ENCODE results near the gene PASD1.
"Not testable (repeated sequence)": the region's sequence is repeated elsewhere in the genome, so short reads cannot be mapped to it uniquely, and the experiment has no call there.

PASD1 gene, protein sequence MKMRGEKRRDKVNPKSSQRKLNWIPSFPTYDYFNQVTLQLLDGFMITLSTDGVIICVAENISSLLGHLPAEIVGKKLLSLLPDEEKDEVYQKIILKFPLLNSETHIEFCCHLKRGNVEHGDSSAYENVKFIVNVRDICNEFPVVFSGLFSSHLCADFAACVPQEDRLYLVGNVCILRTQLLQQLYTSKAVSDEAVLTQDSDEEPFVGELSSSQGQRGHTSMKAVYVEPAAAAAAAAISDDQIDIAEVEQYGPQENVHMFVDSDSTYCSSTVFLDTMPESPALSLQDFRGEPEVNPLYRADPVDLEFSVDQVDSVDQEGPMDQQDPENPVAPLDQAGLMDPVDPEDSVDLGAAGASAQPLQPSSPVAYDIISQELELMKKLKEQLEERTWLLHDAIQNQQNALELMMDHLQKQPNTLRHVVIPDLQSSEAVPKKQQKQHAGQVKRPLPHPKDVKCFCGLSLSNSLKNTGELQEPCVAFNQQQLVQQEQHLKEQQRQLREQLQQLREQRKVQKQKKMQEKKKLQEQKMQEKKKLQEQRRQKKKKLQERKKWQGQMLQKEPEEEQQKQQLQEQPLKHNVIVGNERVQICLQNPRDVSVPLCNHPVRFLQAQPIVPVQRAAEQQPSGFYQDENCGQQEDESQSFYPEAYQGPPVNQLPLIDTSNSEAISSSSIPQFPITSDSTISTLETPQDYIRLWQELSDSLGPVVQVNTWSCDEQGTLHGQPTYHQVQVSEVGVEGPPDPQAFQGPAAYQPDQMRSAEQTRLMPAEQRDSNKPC

DNA sequence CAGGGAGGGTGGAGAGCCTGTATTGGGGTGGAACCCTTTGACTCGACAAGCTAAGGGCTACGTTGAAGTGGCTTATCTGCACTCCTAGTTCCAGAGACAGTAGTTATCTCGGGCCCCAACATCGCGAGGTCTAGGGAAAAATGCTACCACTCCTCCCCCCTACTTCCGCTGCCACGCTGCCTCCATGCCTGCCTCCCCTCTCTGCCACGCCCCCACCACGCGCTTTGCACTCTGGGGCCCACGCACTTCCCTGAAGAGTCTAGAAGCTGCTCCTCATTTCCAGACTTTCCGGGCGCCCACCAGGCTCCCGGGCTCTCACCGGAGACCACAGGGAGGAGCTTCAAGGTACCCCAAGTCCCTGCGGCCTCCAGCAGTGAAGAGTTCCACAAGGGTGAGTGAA is at the start of gene PASD1:
Gene PASD1, plus strand, starts transcription at position 227 of the 400 bp plus-strand sequence. CDS start 37,879 bp downstream, outside the sequence.
- DNase-seq, result no peak

GRCh38 chrX:151515237-151515636 is 48.2 kb upstream of the PASD1 start:
- no peak for DNase-seq

GRCh38 chrX:151516538-151517187 is 46.8 kb upstream of the PASD1 start:
- no peak for DNase-seq

DNA sequence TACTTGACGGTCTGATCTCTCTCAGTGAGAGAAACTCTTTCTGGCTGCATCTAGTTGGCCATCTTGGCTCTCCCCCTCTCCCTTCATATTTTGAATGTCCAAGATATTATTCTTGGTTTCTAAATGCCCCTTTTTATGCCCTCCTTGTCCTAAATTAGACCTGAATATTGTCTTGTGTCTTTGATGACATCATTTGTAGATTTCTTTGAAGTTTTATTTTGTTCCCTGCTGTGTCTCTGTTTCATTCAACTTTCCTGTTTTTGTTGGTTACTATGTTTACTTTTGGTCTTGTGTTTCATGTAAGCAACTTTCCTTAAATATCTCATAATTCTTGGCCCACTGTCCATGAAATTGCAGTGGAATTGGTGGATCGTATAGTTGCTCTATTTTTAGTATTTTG is 46.1 kb upstream of the PASD1 start:
- DNase-seq, result no peak

GRCh38 chrX:151523351-151523750 is 40.1 kb upstream of the PASD1 start:
- DNase-seq, result no peak

DNA sequence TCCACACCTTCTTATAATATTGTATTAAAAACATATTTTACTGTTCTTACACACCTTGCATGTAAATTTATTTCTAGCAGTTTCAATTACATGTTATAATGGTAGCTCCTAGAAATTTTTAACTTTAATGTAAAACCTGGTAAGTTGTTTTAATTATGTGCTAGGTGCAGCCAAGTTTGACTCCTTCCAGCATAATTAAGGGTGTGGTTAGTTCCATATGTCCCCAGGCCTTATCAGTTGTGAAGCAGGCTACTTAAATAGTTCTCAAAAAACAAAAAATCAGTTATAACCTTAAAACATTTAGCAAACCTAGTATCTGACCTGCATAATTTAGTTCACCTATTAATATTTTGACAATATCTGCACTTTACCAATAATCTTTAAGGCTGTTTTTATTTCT is 26.9 kb upstream of the PASD1 start:
- DNase-seq, result no peak

- no peak for DNase-seq
Observed at GRCh38 chrX:151537572-151537971, 25.9 kb upstream of the PASD1 start.

DNA sequence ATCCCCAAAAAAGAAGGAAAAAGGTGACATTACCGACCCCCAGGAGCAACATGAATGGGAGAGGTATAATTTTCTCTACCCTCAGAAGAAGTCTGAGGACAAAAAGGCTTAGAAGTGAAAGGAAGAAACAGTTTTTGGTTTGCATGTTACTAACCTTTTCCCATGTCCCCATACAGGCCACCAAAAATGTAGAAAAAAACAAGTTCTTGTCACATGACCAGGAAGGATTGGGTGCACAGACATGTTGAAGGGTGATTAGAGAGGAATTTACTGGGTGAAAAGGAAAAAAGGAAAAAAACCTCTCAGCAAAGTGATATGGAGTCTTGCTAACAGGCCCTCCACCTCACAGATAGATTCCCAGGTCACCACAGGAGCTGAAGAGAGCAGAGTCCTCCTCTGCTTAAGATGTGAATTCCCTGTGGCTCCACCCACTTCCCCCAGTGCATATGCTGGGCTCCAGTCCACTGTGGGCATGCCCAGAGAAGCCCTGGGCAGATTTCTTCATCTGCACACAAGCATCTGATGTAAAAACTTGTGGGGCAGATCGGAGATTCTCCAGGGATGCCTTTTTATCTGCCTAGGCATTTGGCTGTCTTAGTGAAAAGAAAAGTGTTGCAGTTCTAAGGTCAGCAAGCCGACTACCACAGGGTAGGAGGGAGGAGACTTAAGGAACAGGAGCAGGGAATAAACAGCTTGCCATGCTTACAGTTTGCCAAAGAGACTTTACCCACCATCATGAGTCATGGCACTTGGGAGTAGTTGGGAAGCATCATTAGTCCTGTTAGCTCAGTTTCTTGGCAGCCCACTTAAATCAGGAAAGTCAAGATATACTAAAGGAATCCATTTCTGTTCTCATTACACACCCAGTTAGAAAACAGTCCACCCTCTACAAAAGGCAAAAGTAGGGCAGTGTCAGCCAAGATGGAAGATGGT is 25.0 kb upstream of the PASD1 start:
- DNase-seq, result no peak

GRCh38 chrX:151543706-151544105 is 19.8 kb upstream of the PASD1 start:
- DNase-seq, result no peak

DNA sequence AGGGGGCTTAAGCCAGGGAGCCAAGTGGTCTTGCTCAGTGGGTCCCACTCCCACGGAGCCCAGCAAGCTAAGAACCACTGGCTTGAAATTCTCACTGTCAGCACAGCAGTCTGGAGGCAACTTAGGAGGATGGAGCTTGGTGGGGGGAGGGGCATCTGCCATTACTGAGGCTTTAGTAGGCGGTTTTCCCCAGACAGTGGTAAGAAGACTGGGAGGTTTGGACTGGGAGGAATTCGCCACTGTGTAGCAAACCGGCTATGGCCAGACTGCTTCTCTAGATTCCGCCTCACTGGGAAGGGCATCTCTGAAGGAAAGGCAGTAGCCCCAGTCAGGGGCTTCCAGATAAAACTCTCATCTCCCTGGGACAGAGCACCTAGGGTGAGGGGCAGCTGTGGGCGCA is 17.2 kb upstream of the PASD1 start:
- DNase-seq, result not testable (repeated sequence)

DNA sequence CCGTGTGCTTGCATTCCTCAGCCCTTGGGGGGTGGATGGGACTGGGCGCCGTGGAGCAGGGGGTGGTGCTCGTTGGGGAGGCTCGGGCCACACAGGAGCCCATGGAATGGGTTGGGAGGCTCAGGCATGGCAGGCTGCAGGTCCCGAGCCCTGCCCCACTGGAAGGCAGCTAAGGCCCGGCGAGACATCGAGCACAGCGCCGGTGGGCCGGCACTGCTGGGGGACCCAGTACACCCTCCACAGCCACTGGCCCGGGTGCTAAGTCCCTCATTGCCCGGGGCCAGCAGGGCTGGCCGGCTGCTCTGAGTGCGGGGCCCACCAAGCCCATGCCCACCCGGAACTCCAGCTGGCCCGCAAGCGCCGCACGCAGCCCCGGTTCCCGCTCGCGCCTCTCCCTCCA is 12.3 kb upstream of the PASD1 start:
- DNase-seq, result not testable (repeated sequence)

DNA sequence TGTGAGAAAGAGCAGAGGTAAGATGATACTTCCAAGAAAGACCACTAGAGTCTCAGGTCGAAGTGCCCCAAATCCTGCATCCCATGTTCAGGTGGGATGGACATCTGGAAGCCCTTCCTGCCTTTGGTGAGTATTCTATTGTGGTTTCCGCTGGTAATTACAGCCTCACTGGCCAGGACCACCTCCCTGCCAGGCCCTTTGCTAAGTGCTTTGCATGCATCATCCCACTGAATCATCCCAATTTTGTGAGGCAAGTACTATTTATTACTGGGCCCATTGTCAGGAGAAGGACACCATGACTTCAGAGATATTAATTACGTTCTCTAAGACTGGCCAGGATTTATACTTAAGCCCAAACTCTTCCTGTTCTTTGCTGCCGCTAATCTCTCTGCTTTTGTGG is 10.7 kb upstream of the PASD1 start:
- DNase-seq, result no peak

DNA sequence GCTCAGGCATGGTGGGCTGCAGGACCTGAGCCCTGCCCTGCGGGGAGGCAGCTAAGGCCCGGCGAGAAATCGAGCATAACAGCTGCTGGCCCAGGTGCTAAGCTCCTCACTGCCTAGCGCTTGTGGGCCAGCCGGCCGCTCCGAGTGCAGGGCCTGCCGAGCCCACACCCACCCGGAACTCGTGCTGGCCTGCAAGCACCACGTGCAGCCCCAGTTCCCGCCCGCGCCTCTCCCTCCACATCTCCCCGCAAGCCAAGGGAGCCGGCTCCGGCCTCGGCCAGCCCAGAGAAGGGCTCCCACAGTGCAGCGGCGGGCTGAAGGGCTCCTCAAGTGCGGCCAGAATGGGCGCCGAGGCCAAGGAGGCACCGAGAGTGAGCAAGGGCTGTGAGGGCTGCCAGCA is 8.2 kb upstream of the PASD1 start:
- DNase-seq, result not testable (repeated sequence)

GRCh38 chrX:151562485-151562884 is 990 bp upstream of the PASD1 start:
- not testable (repeated sequence) for DNase-seq

- DNase-seq, result not testable (repeated sequence)
Observed at GRCh38 chrX:151563003-151563402, 472 bp upstream of the PASD1 start.

GRCh38 chrX:151564035-151564434 is 560 bp downstream of the PASD1 start:
- DNase-seq, result no peak

GRCh38 chrX:151566872-151567271 is 3.4 kb downstream of the PASD1 start:
- DNase-seq, result not testable (repeated sequence)

- DNase-seq, result no peak
Observed at GRCh38 chrX:151570561-151570960, 7.1 kb downstream of the PASD1 start.

- not testable (repeated sequence) for DNase-seq
Observed at GRCh38 chrX:151593384-151593783, 29.9 kb downstream of the PASD1 start.

DNA sequence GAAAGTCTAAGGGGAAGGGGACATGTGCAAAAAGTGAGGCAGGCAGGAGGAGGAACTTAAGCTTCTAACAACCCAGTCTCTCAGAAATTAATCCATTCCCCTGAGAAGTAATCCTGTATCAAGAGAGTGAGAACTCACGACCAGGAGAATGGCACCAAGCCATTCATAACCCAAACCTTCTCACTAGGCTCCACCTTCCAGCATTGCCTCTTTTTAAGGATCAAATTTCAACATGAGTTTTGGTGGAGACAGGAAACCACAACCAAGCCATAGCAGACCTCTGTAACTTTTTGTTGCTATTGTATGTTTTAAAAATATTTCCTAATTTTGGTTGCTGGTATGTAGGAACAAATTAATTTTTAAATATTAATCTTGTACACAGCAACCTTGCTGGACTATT is 32.8 kb downstream of the PASD1 start:
- no peak for DNase-seq

DNA sequence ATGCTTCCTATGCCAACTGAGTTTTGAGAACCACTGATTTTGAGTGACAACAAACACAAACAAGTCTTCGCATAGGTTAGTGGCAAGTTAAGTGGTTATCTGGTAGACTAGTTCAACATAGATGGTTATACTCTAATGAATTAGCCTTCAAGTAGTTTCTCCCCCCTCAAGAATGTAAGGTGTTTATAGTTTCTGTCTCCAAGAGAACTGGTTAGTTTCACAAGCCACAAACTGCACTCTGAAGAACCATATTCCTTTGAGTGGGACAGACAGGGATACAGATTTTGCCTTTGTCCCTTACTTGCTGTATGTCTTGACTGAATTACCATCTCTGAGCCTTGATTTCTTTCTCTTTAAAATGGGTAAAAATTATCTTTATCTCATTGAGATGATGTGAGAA is 41.5 kb downstream of the PASD1 start:
- no peak for DNase-seq

- no peak for DNase-seq
Observed at GRCh38 chrX:151609222-151609621, 45.7 kb downstream of the PASD1 start.
